HUES48 (cell line): ENCODE results near the gene HPDL.

Source experiments
- H3K27ac ChIP-seq: one replicate; pipeline ENCODE4 v1.7.0; 2013; ENCODE audit warnings: low read depth, low read length, inconsistent platforms
- H3K27me3 ChIP-seq: 2 replicates; pipeline ENCODE4 v1.6.1; 2013; ENCODE audit warnings: mild to moderate bottlenecking, low read length; ENCODE audit not compliant: control insufficient read depth, insufficient read depth
- H3K36me3 ChIP-seq: 2 replicates; pipeline ENCODE4 v1.6.1; 2013; ENCODE audit warnings: low read length; ENCODE audit not compliant: control insufficient read depth, insufficient read depth
- H3K4me1 ChIP-seq: 2 replicates; pipeline ENCODE4 v1.6.1; 2013; ENCODE audit warnings: mild to moderate bottlenecking, low read length; ENCODE audit not compliant: control insufficient read depth, insufficient read depth
- H3K4me3 ChIP-seq: 2 replicates; pipeline ENCODE4 v1.5.1; 2013; ENCODE audit warnings: mild to moderate bottlenecking, low read depth, low read length
- H3K9ac ChIP-seq: 2 replicates; pipeline ENCODE4 v1.6.1; 2013; ENCODE audit warnings: mild to moderate bottlenecking, low read depth, low read length, moderate library complexity
- H3K9me3 ChIP-seq: 2 replicates; pipeline ENCODE4 v1.6.1; 2013; ENCODE audit warnings: low read length; ENCODE audit not compliant: control insufficient read depth, insufficient read depth

Gene HPDL

GRCh38 chr1:45378184-45378583, 51.5 kb downstream of the HPDL start:
- no peaks in the 10 kb centered on the region for H3K36me3 ChIP-seq
- no peak overlapping the region for H3K27ac ChIP-seq
- H3K4me1 ChIP-seq, result no peaks in the 10 kb centered on the region
- H3K9ac ChIP-seq, result no peak overlapping the region
- H3K27me3 ChIP-seq, result no peaks in the 10 kb centered on the region
- H3K9me3 ChIP-seq, result no peaks in the 10 kb centered on the region
- H3K4me3 ChIP-seq, result no peak overlapping the region
